ENCODE measurements around the gene GRK4. TPM values are rescaled to one million over a fixed set of nuclear protein-coding genes. Genes with fewer than 3 reads are reported as not detected.
"Not testable (repeated sequence)": the region's sequence is repeated elsewhere in the genome, so short reads cannot be mapped to it uniquely, and the experiment has no call there.

GRK4 gene
- total RNA-seq = 10 to 100 TPM in 1 of 4 donors, 1 to 10 TPM in 3; 6.1 to 15.1 (median 9.3) TPM

DNA sequence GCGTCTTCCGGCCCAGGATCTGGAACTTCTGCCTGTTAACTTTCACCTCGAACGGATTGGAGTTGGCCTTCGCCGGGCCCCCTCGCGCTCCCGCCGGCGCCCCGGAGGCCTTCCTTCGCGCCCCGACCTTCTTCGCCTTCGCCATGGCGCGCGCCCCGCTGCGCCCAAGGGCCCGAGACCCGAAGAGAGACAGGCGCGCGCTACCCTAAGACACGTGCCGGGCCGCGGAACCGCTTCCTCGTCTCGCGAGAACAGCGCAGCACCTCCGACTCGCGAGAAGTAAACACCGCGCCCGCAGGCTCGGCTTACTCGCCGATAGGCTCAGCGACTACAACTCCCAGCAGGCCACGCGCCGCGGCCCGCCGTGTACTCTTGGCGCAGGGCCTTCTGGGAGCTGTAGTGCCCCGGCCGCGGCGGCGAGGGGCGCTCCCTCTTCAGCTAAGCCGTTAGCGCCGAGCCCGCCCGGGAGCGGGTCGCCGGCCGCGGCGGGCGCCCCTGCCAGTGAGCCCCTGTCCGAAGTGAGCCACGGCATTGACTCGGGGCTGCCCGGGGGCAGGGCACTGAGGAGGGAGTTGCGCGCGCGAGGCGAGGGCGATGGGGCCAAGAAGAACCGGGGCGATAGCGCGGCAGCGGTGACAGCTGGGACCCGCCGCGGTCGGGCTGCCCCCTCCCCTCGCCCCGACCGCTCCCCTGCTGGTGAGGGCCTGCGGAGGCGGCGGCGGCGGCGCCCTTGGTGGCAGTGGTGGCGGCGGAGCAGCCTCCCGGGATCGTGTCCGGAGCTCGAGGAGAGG, at the start of gene GRK4, which contains the start of gene NOP14:
GRK4 (plus strand) TSS at position 397 of the 791 bp plus-strand sequence. CDS start 500 bp downstream, outside the sequence.
NOP14 (minus strand) TSS at position 232 of the 791 bp plus-strand sequence; CDS start at position 145, 87 bp downstream.
- 2% methylated on average over 39 of the region's 105 CpGs; no CpG with 5 or more reads in 1 of the 2 donors for WGBS, 2 donors
- peak; percentile 91 to 96 for DNase-seq (ENCODE audit: low spot score in 2 of 2)
- TF ChIP-seq EP300 (IDR thresholded peaks at IDR 0.05) (peak; percentile 87 to 90), POLR2A (IDR thresholded peaks at IDR 0.05) (peak; percentile 6 to 67)
- TF ChIP-seq, protein P1, sequence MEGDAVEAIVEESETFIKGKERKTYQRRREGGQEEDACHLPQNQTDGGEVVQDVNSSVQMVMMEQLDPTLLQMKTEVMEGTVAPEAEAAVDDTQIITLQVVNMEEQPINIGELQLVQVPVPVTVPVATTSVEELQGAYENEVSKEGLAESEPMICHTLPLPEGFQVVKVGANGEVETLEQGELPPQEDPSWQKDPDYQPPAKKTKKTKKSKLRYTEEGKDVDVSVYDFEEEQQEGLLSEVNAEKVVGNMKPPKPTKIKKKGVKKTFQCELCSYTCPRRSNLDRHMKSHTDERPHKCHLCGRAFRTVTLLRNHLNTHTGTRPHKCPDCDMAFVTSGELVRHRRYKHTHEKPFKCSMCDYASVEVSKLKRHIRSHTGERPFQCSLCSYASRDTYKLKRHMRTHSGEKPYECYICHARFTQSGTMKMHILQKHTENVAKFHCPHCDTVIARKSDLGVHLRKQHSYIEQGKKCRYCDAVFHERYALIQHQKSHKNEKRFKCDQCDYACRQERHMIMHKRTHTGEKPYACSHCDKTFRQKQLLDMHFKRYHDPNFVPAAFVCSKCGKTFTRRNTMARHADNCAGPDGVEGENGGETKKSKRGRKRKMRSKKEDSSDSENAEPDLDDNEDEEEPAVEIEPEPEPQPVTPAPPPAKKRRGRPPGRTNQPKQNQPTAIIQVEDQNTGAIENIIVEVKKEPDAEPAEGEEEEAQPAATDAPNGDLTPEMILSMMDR (IDR thresholded peaks at IDR 0.05) = peak in 4 of 5 experiments; percentile 42 to 67 (median 56)
- peaks cover 0 to 44% (median 22%) of the 10 kb centered on the region in 4 donors for H3K4me1 ChIP-seq
- H3K4me3 ChIP-seq = peak within 1 kb of the TSS; percentile 84 to 99 (median 89)
- H3K27ac ChIP-seq = peak within 1 kb of the TSS; percentile 81 to 88 (median 86)
- no peaks in the 10 kb centered on the region for H3K9me3 ChIP-seq
- H3K36me3 ChIP-seq = peaks cover 0 to 2% (median 0%) of the 10 kb centered on the region in 3 donors
- no peaks in the 10 kb centered on the region for H3K27me3 ChIP-seq

DNA sequence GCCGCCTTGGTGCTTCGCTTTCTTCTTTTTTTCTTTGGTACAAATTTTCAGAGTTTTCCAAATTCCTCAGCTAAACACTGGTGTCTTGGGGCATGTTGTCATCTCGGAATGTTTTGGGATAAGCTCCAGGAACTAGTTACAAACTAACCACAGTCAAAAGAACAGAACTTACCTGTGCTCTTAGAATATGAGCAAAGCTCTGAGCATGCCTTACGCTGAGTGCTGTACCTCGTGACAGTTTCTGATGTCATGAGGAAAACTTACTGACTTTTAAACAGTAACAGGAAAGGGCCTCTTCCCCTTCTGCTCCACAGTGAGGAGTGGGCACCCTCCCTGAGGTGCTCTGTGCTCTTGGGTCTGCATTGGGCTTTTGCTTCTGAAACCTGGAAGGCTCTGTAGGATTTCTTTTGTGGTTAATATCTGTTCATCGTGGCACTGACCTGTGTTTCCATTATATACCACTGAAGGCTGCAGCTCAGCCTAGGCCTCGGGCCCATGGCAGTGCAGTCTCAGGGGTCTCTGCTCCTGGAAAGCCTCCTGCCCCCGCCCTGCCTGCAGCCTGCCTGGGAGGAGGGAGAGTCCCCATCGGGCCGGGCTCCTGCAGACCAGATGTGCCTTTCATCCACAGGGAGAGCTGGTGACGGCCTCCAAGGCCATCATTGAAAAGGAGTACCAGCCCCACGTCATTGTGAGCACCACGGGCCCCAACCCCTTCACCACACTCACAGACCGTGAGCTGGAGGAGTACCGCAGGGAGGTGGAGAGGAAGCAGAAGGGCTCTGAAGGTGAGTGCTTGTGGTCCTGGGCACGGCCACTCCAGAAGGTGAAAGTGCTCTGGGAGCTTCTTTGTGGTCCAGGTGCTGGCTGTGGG, 48.9 kb upstream of the GRK4 start:
- Histone ChIP-seq H3K36me3 (peaks cover 0 to 97% (median 0%) of the 10 kb centered on the region in 3 donors), H3K4me3 (no peak overlapping the region), H3K27ac (no peak overlapping the region), H3K9me3 (peaks cover 0 to 6% (median 0%) of the 10 kb centered on the region in 4 donors), H3K27me3 (no peaks in the 10 kb centered on the region), H3K4me1 (peaks cover 0 to 13% (median 0%) of the 10 kb centered on the region in 4 donors)
- no peak for DNase-seq (ENCODE audit: low spot score in 2 of 2)
- 80% methylated on average over 16 of the region's 16 CpGs for WGBS, 2 donors
- TF ChIP-seq EP300 (IDR thresholded peaks at IDR 0.05) (no peak), POLR2A (IDR thresholded peaks at IDR 0.05) (no peak)
- TF ChIP-seq, protein P1 (IDR thresholded peaks at IDR 0.05) = no peak

DNA sequence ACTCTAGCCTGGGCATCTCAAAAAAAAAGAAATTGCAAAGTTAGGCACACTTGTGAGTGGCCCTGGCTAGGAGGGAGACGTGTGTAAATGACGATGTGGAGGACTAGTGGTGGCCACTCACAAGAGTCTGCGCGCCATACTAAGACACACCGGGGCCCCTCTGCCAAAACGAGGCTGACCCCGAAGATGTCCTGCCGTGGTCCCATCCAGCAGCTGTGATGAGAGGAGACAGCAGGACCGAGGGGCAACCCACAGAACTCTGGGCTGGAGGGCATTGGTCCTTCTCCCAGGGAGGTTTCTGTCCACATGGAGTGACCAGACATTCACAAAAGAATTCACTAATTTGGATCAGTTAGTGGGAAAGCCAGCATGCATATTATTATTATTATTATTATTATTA, 47.6 kb upstream of the GRK4 start:
- peaks cover 0 to 97% (median 0%) of the 10 kb centered on the region in 3 donors for H3K36me3 ChIP-seq
- TF ChIP-seq POLR2A (IDR thresholded peaks at IDR 0.05) (no peak), EP300 (IDR thresholded peaks at IDR 0.05) (no peak)
- TF ChIP-seq, protein P1 (IDR thresholded peaks at IDR 0.05) = no peak
- H3K4me1 ChIP-seq = no peaks in the 10 kb centered on the region
- H3K27me3 ChIP-seq = no peaks in the 10 kb centered on the region
- peaks cover 0 to 12% (median 0%) of the 10 kb centered on the region in 4 donors for H3K9me3 ChIP-seq
- DNase-seq (ENCODE audit: low spot score in 2 of 2) = no peak
- no peak overlapping the region for H3K27ac ChIP-seq
- WGBS, 2 donors = 90 to 91% methylated on average over 9 of the region's 9 CpGs
- no peak overlapping the region for H3K4me3 ChIP-seq

DNA sequence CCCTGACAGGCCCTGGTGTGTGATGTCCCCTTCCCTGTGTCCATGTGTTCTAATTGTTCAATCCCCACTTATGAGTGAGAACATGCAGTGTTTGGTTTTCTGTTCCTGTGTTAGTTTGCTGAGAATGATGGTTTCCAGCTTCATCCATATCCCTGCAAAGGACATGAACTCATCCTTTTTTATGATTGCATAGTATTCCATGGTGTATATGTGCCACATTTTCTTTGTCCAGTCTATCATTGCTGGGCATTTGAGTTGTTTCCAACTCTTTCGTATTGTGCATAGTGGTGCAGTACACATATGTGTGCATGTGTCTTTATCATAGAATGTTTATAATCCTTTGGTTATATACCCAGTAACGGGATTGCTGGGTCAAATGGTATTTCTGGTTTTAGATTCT, 46.7 kb upstream of the GRK4 start:
- peaks cover 0 to 12% (median 0%) of the 10 kb centered on the region in 4 donors for H3K9me3 ChIP-seq
- not testable (repeated sequence) for H3K27ac ChIP-seq; H3K4me1 ChIP-seq; DNase-seq (ENCODE audit: low spot score in 2 of 2); H3K27me3 ChIP-seq; H3K4me3 ChIP-seq
- WGBS, 2 donors = 94 to 100% methylated on average over 2 of the region's 2 CpGs
- H3K36me3 ChIP-seq = peaks cover 0 to 97% (median 0%) of the 10 kb centered on the region in 3 donors

DNA sequence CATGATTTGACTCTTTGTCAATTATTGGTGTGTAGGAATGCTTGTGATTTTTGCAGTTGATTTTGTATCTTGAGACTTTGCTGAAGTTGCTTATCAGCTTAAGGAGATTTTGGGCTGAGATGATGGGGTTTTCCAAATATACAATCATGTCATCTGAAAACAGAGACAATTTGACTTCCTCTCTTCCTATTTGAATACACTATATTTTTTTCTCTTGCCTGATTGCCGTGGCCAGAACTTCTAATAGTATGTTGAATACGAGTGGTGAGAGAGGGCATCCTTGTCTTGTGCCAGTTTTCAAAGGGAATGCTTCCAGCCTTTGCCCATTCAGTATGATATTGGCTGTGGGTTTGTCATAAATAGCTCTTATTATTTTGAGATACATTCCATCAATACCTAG, 45.1 kb upstream of the GRK4 start:
- not testable (repeated sequence) for DNase-seq (ENCODE audit: low spot score in 2 of 2); H3K27ac ChIP-seq; H3K27me3 ChIP-seq; H3K4me3 ChIP-seq
- peaks cover 0 to 12% (median 0%) of the 10 kb centered on the region in 4 donors for H3K9me3 ChIP-seq
- peaks cover 0 to 11% (median 0%) of the 10 kb centered on the region in 4 donors for H3K4me1 ChIP-seq
- peaks cover 0 to 96% (median 0%) of the 10 kb centered on the region in 3 donors for H3K36me3 ChIP-seq
- WGBS, 2 donors = 21 to 45% methylated on average over 2 of the region's 2 CpGs

DNA sequence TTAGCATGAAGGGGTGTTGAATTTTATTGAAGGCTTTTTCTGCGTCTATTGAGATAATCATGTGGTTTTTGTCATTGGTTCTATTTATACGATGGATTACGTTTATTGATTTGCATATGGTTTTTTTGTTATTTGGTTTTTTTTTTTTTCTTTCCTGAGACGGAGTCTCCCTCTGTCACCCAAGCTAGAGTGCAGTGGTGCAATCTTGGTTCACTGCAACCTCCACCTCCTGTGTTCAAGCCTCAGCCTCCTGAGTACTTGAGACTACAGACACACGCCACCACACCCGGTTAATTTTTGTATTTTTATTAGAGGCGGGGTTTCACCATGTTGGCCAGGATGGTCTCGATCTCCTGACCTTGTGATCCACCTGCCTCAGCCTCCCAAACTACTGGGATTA, 44.7 kb upstream of the GRK4 start:
- peaks cover 0 to 15% (median 0%) of the 10 kb centered on the region in 4 donors for H3K4me1 ChIP-seq
- H3K27ac ChIP-seq; H3K27me3 ChIP-seq; DNase-seq (ENCODE audit: low spot score in 2 of 2); H3K4me3 ChIP-seq: not testable (repeated sequence)
- WGBS, 2 donors = 84 to 91% methylated on average over 8 of the region's 8 CpGs
- H3K36me3 ChIP-seq = peaks cover 0 to 96% (median 0%) of the 10 kb centered on the region in 3 donors
- H3K9me3 ChIP-seq = peaks cover 0 to 12% (median 0%) of the 10 kb centered on the region in 4 donors

DNA sequence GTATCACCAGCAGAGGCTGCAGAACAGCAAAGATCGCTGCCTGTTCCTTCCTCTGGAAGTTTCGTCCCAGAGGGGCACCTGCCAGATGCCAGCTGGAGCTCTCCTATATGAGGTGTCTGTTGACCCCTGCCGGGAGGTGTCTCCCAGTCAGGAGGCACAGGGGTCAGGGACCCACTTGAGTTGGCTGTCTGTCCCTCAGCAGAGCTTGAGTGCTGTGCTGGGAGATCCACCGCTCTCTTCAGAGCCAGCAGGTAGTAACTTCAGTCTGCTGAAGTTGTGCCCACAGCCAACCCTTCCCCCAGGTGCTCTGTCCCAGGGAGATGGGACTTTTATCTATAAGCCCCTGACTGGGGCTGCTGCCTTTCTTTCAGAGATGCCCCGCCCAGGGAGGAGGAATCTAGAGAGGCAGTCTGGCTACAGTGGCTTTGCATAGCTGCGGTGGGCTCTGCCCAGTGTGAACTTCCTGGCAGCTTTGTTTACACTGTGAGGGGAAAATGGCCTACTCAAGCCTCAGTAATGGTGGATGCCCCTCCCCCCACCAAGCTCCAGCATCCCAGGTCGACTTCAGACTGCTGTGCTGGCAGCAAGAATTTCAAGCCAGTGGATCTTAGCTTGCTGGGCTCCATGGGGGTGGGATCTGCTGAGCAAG, 40.8 kb upstream of the GRK4 start:
- not testable (repeated sequence) for DNase-seq (ENCODE audit: low spot score in 2 of 2); H3K4me3 ChIP-seq; H3K9me3 ChIP-seq; H3K27me3 ChIP-seq
- Histone ChIP-seq H3K27ac (peak overlapping the region in 1 of 4 donors; percentile 26), H3K36me3 (peaks cover 0 to 96% (median 0%) of the 10 kb centered on the region in 3 donors), H3K4me1 (peaks cover 0 to 22% (median 0%) of the 10 kb centered on the region in 4 donors)
- 59 to 69% methylated on average over 6 to 7 of the region's 7 CpGs for WGBS, 2 donors
